GM21528 (cell line): Measurements from ENCODE around the gene NOL3.

Experiments used
- ATAC-seq: cut with Tn5 transposase; IDR thresholded peaks from one replicate; pipeline ENCODE4 v1.9.1; 2021; ENCODE audit warnings: mild to moderate bottlenecking, moderate library complexity; ENCODE audit not compliant: unreplicated experiment, low FRiP score

The NOL3 gene

GRCh38 chr16:67169011-67169451 lies 1.3 kb upstream of the NOL3 start:
- ATAC-seq: no peak

GRCh38 chr16:67169642-67170167 lies 633 bp upstream of the NOL3 start:
- ATAC-seq: no peak

GRCh38 chr16:67170949-67171649 lies 761 bp downstream of the NOL3 start:
- no peak for ATAC-seq

GRCh38 chr16:67173323-67173722 lies 3.0 kb downstream of the NOL3 start:
- no peak for ATAC-seq

GRCh38 chr16:67173808-67174705 lies 3.7 kb downstream of the NOL3 start:
- ATAC-seq: no peak

- no peak for ATAC-seq
Observed at GRCh38 chr16:67174706-67175231, 4.4 kb downstream of the NOL3 start.

- no peak for ATAC-seq
Observed at GRCh38 chr16:67176662-67177061, 6.3 kb downstream of the NOL3 start.

GRCh38 chr16:67177743-67178699 lies 7.7 kb downstream of the NOL3 start:
- ATAC-seq: no peak

- no peak for ATAC-seq
Observed at GRCh38 chr16:67179421-67180080, 9.2 kb downstream of the NOL3 start.

- ATAC-seq: no peak
Observed at GRCh38 chr16:67180166-67180565, 9.8 kb downstream of the NOL3 start.

GRCh38 chr16:67181346-67181745 lies 11.0 kb downstream of the NOL3 start:
- no peak for ATAC-seq

GRCh38 chr16:67182288-67182687 lies 11.9 kb downstream of the NOL3 start:
- no peak for ATAC-seq

GRCh38 chr16:67183284-67183626 lies 12.9 kb downstream of the NOL3 start:
- no peak for ATAC-seq

GRCh38 chr16:67183627-67184452 lies 13.5 kb downstream of the NOL3 start, which contains the start of gene MATCAP1:
MATCAP1 (minus strand) TSS chr16:67183963; CDS start chr16:67180610, 3,353 bp downstream.
- ATAC-seq: peak; percentile 91

- ATAC-seq: no peak
Observed at GRCh38 chr16:67184453-67184994, 14.2 kb downstream of the NOL3 start.

- no peak for ATAC-seq
Observed at GRCh38 chr16:67184995-67185650, 14.8 kb downstream of the NOL3 start.

GRCh38 chr16:67185651-67186134 lies 15.4 kb downstream of the NOL3 start:
- ATAC-seq: no peak

GRCh38 chr16:67186550-67186950 lies 16.2 kb downstream of the NOL3 start:
- ATAC-seq: no peak
